GM12892 (cell line): Measurements from ENCODE around the gene NFIB.

Source experiments
- DNase-seq: peaks from one replicate; pipeline ENCODE4 v3.0.0; 2011; ENCODE audit not compliant: insufficient read length
- FAIRE-seq: peaks from 2 replicates; lab custom pipeline; 2011; peaks lifted over from hg19 to GRCh38; lab: Jason Lieb, UNC
- POLR2A ChIP-seq: IDR thresholded peaks from 2 replicates; pipeline ENCODE4 v1.6.1; 2011; ENCODE audit warnings: low read depth, low read length, control low read depth
- POLR2AphosphoS5 ChIP-seq: IDR thresholded peaks from 2 replicates; pipeline ENCODE4 v1.6.1; 2011; ENCODE audit warnings: low read depth, low read length, control low read depth
- TAF1 ChIP-seq: IDR thresholded peaks from 2 replicates; pipeline ENCODE4 v1.6.1; 2011; ENCODE audit warnings: low read depth, mild to moderate bottlenecking, control low read depth, low read length, borderline replicate concordance

NFIB gene

DNA sequence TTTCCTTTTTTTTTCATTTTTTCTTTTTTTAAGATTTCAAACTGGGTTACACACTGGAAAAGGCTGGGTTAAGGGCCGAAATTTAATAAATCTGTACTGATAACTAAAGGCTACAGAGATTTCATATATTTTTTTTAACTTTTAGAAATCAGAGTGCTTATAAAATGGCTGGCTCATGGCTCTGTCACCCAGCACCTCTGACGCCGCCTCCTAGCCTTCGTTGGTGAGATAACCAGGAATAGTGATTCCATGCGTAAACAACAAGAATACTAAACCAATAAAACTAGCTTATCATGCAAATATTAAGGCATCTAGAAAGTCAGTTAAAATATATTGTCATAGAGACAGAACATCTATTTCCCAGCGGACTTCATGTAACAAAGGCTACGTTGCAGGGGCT lies 226.4 kb downstream of the NFIB start:
- no peak for FAIRE-seq
- TF ChIP-seq TAF1 (no peak), POLR2AphosphoS5 (no peak), POLR2A (no peak)
- no peak for DNase-seq

DNA sequence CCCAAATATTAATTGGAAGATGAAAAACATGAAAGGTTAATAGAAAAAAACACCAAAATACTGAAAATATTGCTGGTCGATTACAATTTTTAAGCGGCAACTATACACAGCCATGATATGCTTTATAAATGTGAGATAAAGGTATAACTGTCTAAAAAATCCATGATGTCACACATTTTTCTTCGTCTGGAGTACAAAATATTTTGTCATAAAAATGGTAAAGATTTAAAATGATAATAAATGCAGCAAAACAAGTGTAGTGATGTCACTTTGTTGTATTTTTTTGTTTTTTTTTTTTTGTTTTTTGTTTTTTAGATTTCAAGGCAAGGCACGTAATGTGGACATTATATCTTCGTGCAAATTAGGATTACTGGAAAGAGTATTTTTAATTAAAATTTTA lies 227.4 kb downstream of the NFIB start:
- DNase-seq (no peak), FAIRE-seq (no peak)
- TF ChIP-seq TAF1 (no peak), POLR2A (no peak), POLR2AphosphoS5 (no peak)

DNA sequence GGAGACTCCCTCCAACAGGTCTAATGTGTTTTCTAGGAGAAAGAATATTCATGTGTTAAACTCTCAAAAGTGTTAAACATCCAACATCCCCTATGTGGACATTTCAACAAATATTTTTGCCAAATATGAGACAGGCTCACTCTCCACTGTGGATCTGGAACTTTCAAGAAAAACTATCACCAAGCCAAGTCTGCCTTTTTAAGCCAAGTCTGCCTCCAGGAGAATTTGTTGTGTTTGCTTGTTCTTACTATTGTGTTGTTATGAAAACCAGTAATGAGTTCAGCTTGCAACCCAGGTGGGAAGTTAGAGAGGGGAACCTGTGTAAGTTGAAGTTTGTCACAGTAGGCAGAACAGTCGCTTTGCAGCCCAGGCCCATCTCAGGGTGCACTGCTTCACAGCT lies 228.1 kb downstream of the NFIB start:
- TF ChIP-seq POLR2AphosphoS5 (no peak), TAF1 (no peak), POLR2A (no peak)
- no peak for DNase-seq
- no peak for FAIRE-seq

DNA sequence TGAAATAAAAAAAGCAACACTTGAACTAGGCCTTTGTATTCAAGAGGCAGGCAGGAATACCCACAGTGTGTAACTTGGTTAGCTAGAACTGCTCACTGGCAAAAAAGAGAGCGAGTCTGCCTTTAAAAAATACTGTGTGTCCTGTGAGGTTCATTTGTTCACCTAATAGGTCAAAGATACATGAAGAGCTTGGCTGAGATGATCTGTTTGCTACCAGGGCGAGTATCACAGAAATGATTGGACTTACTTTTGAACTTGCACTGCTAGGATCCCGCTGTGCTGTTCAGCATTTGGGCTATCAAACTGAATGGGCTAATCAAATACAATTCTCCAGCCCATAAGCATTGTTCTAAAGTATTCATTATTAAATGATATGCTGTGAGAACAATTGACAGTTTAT lies 229.1 kb downstream of the NFIB start:
- FAIRE-seq (no peak), DNase-seq (no peak)
- TF ChIP-seq POLR2AphosphoS5, result no peak
- no peak for TF ChIP-seq POLR2A
- TF ChIP-seq TAF1, result no peak

DNA sequence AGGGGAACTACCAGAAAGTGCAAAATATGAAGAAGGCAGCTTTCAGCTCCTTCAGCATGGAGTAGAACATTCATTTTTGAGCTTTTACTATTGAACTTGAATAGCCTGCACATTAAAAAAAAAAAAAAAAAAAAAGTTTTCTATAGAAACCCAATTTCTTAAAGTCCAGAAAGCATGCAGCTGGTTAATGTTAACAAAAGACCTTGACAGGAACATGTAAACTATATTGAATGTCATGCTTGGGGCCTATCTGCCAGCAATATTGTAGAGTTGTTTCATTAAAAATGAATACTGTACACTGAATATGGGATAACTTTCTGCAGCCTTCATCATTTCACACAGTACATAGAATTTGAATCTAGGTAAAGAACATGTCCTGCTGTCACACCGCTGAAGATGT lies 230.6 kb downstream of the NFIB start:
- FAIRE-seq, result no peak
- DNase-seq, result no peak
- TF ChIP-seq POLR2AphosphoS5 (no peak), POLR2A (no peak), TAF1 (no peak)

DNA sequence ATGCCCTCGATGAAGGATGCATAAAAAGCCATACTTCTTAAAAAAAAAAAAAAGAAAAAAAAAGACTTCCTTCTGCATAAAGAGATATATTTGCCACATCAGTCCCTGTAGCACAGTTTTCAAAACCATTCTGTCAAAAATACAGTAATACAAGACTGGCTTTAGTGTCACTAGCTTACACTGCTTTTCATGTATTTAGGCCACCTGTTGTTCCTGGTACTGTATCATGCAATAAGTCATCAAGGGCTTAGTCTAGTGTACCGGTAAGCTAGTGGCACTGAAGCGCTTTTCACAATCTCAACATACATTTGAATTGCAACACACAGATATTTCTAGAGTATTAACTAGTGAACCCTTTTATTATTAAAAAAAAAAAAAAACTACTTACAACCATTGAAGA lies 231.2 kb downstream of the NFIB start:
- DNase-seq, result no peak
- TF ChIP-seq TAF1, result no peak
- TF ChIP-seq POLR2A, result no peak
- TF ChIP-seq POLR2AphosphoS5, result no peak
- FAIRE-seq, result no peak

DNA sequence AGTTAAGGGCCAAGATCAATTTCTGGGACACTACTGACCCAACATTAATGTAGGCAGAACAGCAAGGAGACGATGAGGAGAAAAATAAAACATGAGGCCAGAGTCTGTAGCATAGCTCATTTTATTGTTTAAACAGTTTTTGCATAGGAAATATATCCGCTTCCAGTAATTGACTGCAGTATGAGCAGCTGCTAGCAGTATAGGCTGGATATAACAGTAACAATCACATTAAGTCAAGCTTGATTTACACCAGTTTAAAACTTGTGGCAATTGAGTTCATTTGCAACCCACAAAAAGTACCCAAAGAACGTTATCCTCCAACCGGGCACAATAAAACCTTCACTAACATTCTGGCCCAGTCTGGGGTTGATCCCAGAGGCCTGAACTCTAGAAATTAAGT lies 232.2 kb downstream of the NFIB start:
- no peak for FAIRE-seq
- TF ChIP-seq POLR2A (no peak), TAF1 (no peak), POLR2AphosphoS5 (no peak)
- no peak for DNase-seq

DNA sequence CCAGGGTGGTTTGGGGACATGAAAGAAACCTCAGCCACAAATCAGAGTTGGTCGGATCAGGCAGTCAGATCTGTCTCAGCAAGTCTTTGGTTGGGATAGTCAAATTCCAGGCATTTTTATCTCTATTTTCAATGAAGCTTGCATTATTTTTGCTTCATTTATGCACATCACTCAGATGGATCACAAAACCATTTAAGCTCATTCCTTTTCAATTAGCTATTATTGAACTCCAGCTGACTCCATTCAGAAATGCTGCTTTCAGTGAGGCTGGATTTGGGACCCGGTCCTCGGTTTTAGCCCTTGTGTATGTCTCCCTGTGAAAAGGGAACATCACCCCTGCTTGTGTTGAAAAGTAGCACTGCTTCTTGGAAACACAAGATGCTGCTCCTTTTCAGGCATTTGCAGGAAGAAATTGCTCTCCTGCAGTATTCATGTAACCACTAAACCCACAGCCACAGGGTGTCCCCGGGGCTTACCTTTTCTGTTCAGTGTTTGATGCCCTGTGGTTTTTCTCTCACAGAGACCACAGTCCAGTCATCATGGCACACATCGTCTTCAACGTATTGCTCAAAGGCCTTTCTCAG lies 232.9 kb downstream of the NFIB start:
- TF ChIP-seq POLR2AphosphoS5 (no peak), POLR2A (no peak), TAF1 (no peak)
- FAIRE-seq (no peak), DNase-seq (no peak)

DNA sequence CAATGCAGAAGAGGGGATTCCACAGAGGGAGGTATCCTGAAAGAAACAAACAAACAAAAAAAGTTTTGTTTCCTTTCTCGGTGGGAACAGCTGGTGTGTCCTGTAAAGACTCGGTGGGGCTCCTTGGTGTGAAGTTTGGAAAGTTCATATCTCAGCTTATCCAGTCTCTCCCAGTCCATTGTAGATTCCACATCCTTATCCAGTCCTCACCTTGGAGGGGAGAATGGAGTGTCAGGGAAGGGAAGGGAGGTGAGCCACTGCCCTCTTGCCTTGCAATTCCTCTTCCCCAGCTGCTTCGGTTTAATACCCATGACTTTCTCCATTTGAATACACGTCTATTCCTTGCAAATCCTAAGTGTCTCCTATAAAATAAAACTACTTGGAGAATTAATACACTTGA lies 234.5 kb downstream of the NFIB start:
- no peak for TF ChIP-seq POLR2AphosphoS5
- no peak for TF ChIP-seq POLR2A
- no peak for TF ChIP-seq TAF1
- FAIRE-seq, result no peak

DNA sequence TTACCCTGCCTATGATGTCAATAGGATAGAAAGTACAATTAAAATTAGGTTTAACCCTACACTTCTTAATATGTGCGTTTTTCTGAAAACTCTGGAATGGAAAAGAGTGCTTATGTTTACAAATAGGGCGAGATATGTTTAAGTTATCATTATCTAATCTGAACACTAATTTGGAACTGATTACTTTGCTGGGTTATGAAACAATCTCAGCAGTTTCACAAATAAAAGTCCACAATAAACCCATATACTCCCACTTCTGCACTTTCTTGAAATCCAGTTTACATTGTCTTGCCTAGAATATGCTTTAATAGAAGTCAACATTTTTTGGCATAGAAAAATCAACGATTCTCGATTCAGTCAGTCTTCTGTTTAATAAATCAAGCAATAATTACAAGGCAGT lies 236.3 kb downstream of the NFIB start:
- no peak for FAIRE-seq
- TF ChIP-seq POLR2A (no peak), TAF1 (no peak), POLR2AphosphoS5 (no peak)
- DNase-seq, result no peak

More for the DNA sequence above, 234.5 kb downstream of the NFIB start:
- no peak for DNase-seq

DNA sequence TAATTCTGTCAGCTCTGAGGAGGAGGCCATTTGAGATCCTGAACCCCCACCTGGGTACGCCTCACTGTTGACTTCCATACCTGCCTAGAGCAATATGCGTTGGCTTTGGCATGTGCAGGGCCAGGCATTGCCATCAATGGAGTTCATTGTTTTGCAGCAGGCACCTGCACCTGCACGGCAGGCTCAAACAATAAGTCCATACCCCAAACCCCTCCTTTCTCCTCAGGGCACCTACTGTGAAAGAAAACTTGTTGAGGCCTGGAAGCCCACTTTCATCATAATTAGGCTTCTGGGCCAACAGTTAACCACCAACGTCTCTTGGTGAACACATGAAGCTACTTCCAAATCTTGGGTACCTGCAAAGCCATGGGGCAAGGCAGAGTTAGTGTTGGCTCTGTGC lies 238.7 kb downstream of the NFIB start:
- DNase-seq (no peak), FAIRE-seq (no peak)
- TF ChIP-seq TAF1 (no peak), POLR2A (no peak), POLR2AphosphoS5 (no peak)

DNA sequence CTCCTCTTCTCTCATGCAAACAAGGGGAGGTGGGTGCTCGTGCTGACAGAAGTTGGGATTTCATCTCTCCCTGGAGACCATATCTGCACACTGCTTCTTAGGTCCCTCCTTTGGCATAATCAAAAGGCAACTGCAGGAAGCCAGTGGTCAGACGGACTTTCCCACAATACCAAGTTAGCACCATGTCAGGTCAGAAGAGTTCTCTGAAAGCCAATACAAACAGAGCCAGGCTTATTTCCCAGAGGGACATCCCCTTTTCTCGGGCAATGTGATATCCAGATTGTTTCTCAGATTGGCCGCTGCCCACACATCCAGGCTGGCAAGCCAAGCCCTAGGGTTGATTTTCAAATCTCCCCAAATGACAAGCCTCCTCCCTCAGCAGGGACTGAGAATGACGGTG lies 241.1 kb downstream of the NFIB start:
- no peak for DNase-seq
- TF ChIP-seq POLR2AphosphoS5 (no peak), TAF1 (no peak), POLR2A (no peak)
- FAIRE-seq, result no peak
